Stimulated activated CD8-positive, alpha-beta memory T cell treated with anti-CD3 and anti-CD28 coated beads, Interleukin-4, amount 100 ng/mL, for 48 hours (primary cell): ENCODE measurements around the gene EXOC1L.
"Not testable (repeated sequence)": the region's sequence is repeated elsewhere in the genome, so short reads cannot be mapped to it uniquely, and the experiment has no call there.

ENCODE experiments used
- DNase-seq: peaks from one replicate; pipeline ENCODE4 v3.0.0-alpha.2; 2020

Gene EXOC1L

GRCh38 chr4:55838952-55839351, 19.4 kb downstream of the EXOC1L start:
- DNase-seq: no peak

- no peak for DNase-seq
Measured at GRCh38 chr4:55840956-55841355, 21.4 kb downstream of the EXOC1L start.

GRCh38 chr4:55841373-55842239, 22.0 kb downstream of the EXOC1L start:
- DNase-seq: not testable (repeated sequence)

- not testable (repeated sequence) for DNase-seq
Measured at GRCh38 chr4:55842312-55842711, 22.7 kb downstream of the EXOC1L start.

- DNase-seq: no peak
Measured at GRCh38 chr4:55849724-55850123, 30.1 kb downstream of the EXOC1L start.

GRCh38 chr4:55851885-55852284, 32.3 kb downstream of the EXOC1L start:
- no peak for DNase-seq

GRCh38 chr4:55853484-55854046, 34.0 kb downstream of the EXOC1L start, which contains the start of gene EXOC1:
TSS of gene EXOC1 (plus strand) at chr4:55853648. CDS start at chr4:55858324, 4,676 bp downstream.
- DNase-seq: peak; percentile 99

- no peak for DNase-seq
Measured at GRCh38 chr4:55854129-55854528, 34.5 kb downstream of the EXOC1L start.

GRCh38 chr4:55857586-55857985, 38.0 kb downstream of the EXOC1L start:
- no peak for DNase-seq

- DNase-seq: no peak
Measured at GRCh38 chr4:55859711-55860110, 40.1 kb downstream of the EXOC1L start.

GRCh38 chr4:55864577-55865223, 45.1 kb downstream of the EXOC1L start:
- DNase-seq: no peak

GRCh38 chr4:55865228-55865806, 45.7 kb downstream of the EXOC1L start:
- DNase-seq: no peak

- DNase-seq: no peak
Measured at GRCh38 chr4:55866290-55866907, 46.8 kb downstream of the EXOC1L start.

GRCh38 chr4:55866973-55867574, 47.5 kb downstream of the EXOC1L start:
- no peak for DNase-seq

GRCh38 chr4:55868581-55869090, 49.0 kb downstream of the EXOC1L start:
- no peak for DNase-seq

- DNase-seq: no peak
Measured at GRCh38 chr4:55871299-55871800, 51.8 kb downstream of the EXOC1L start.

- DNase-seq: no peak
Measured at GRCh38 chr4:55874831-55875230, 55.2 kb downstream of the EXOC1L start.

- no peak for DNase-seq
Measured at GRCh38 chr4:55876387-55876786, 56.8 kb downstream of the EXOC1L start.

GRCh38 chr4:55879224-55879623, 59.6 kb downstream of the EXOC1L start:
- no peak for DNase-seq

- no peak for DNase-seq
Measured at GRCh38 chr4:55880652-55881280, 61.2 kb downstream of the EXOC1L start.

- no peak for DNase-seq
Measured at GRCh38 chr4:55884093-55884850, 64.7 kb downstream of the EXOC1L start.
